ENCODE data around the gene KSR1.

DNA sequence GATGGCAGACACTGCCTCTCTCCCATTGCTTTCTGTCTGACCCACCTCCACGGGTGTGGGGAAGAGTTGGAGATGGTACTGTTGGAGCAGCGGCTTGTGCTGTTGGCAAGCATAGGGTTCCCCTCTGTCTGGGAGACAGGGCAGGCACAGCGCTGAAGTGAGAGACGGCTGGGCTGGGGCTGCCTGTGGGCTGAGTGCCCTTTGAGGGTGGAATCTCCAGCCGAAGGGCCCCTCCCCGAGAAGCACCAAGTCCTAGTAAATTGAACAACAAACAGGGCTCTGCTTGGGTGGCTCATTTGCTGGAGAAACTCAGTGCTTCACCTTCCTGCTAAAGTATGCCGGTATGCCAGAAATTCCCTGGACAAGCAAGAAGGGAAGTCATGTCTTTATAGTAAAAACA is 79.7 kb downstream of the KSR1 start:
- TF ChIP-seq EP300 (conservative IDR thresholded peaks at IDR 0.05; ENCODE audit: poor library complexity, severe bottlenecking) = no peak
- TF ChIP-seq POLR2AphosphoS5 (IDR thresholded peaks at IDR 0.05) = no peak
- TF ChIP-seq CTCF (IDR thresholded peaks at IDR 0.05; ENCODE audit: poor library complexity, severe bottlenecking) = no peak
- no peak for TF ChIP-seq EZH2 (IDR thresholded peaks at IDR 0.05; ENCODE audit: borderline replicate concordance, insufficient read depth, low read length, poor library complexity, severe bottlenecking)
- TF ChIP-seq RAD21 (conservative IDR thresholded peaks at IDR 0.05) = no peak
- TF ChIP-seq, protein P1, sequence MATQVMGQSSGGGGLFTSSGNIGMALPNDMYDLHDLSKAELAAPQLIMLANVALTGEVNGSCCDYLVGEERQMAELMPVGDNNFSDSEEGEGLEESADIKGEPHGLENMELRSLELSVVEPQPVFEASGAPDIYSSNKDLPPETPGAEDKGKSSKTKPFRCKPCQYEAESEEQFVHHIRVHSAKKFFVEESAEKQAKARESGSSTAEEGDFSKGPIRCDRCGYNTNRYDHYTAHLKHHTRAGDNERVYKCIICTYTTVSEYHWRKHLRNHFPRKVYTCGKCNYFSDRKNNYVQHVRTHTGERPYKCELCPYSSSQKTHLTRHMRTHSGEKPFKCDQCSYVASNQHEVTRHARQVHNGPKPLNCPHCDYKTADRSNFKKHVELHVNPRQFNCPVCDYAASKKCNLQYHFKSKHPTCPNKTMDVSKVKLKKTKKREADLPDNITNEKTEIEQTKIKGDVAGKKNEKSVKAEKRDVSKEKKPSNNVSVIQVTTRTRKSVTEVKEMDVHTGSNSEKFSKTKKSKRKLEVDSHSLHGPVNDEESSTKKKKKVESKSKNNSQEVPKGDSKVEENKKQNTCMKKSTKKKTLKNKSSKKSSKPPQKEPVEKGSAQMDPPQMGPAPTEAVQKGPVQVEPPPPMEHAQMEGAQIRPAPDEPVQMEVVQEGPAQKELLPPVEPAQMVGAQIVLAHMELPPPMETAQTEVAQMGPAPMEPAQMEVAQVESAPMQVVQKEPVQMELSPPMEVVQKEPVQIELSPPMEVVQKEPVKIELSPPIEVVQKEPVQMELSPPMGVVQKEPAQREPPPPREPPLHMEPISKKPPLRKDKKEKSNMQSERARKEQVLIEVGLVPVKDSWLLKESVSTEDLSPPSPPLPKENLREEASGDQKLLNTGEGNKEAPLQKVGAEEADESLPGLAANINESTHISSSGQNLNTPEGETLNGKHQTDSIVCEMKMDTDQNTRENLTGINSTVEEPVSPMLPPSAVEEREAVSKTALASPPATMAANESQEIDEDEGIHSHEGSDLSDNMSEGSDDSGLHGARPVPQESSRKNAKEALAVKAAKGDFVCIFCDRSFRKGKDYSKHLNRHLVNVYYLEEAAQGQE (IDR thresholded peaks at IDR 0.05; ENCODE audit: borderline replicate concordance) = no peak
- no peak for TF ChIP-seq SMC3 (conservative IDR thresholded peaks at IDR 0.05; ENCODE audit: poor library complexity)
- TF ChIP-seq TAF1 (IDR thresholded peaks at IDR 0.05; ENCODE audit: low read depth) = no peak
- no peak for TF ChIP-seq MXI1 (conservative IDR thresholded peaks at IDR 0.05; ENCODE audit: poor library complexity, severe bottlenecking)
